Caco-2 (cell line): ENCODE results near the gene ENOX1. TPM values are rescaled to one million over a fixed set of nuclear protein-coding genes. Genes with fewer than 3 reads are reported as not detected.

ENCODE experiments used
- BruUV-seq: library from RNA; stranded (reverse); fragments of 400-500 nt; replicated peaks from 2 replicates; lab custom pipeline; 2021; lab: Mats Ljungman, UMichigan
- CTCF ChIA-PET: fragments of 300-600 bp; sonication (Branson Sonifier 250); formaldehyde crosslinking; loops from one replicate; lab custom pipeline; 2022; ENCODE audit warnings: antibody characterized with exemption; lab: Charles Lee
- POLR2A ChIA-PET: fragments of 300-600 bp; sonication (Branson Sonifier 250); formaldehyde crosslinking; loops from one replicate; lab custom pipeline; 2022; ENCODE audit warnings: antibody characterized with exemption; lab: Charles Lee
- DNase-seq, 2 experiments: peaks; one replicate each; pipeline versions ENCODE4 v3.0.0 to v3.0.0-alpha.2; 2020 to 2022
- H3K27me3 ChIP-seq: replicated peaks from 2 replicates; pipeline ENCODE4 v1.6.0; 2011; ENCODE audit warnings: low read length; ENCODE audit not compliant: control insufficient read depth, insufficient read depth
- H3K36me3 ChIP-seq: 2 replicates; pipeline ENCODE4 v1.5.1; 2011; ENCODE audit warnings: low read length; ENCODE audit not compliant: control insufficient read depth, insufficient read depth
- H3K4me1 ChIP-seq: fragments of 250-450 bp; sonication (Bioruptor Pico); 2 replicates; pipeline ENCODE4 v1.5.1; 2020; ENCODE audit warnings: mild to moderate bottlenecking
- H3K4me3 ChIP-seq: 2 replicates; pipeline ENCODE4 v1.5.1; 2011; ENCODE audit warnings: low read depth, mild to moderate bottlenecking, control low read depth, low read length
- H3K9me3 ChIP-seq: fragments of 250-450 bp; sonication (Bioruptor Pico); 2 replicates; pipeline ENCODE4 v1.5.1; 2020; ENCODE audit warnings: mild to moderate bottlenecking, moderate library complexity
- H3K27ac Mint-ChIP-seq: one replicate; pipeline ENCODE4 v1.8.0; 2022; ENCODE audit warnings: mixed read lengths; ENCODE audit not compliant: unreplicated experiment
- H3K27me3 Mint-ChIP-seq: one replicate; pipeline ENCODE4 v1.8.0; 2022; ENCODE audit warnings: mixed read lengths; ENCODE audit not compliant: insufficient read depth, unreplicated experiment
- H3K36me3 Mint-ChIP-seq: one replicate; pipeline ENCODE4 v1.8.0; 2022; ENCODE audit warnings: mild to moderate bottlenecking, mixed read lengths; ENCODE audit not compliant: insufficient read depth, unreplicated experiment
- H3K4me1 Mint-ChIP-seq: one replicate; pipeline ENCODE4 v1.8.0; 2022; ENCODE audit warnings: low read depth, mixed read lengths; ENCODE audit not compliant: unreplicated experiment
- H3K4me3 Mint-ChIP-seq: one replicate; pipeline ENCODE4 v1.8.0; 2022; ENCODE audit warnings: mild to moderate bottlenecking, moderate library complexity, mixed read lengths; ENCODE audit not compliant: unreplicated experiment
- H3K9me3 Mint-ChIP-seq: one replicate; pipeline ENCODE4 v1.8.0; 2022; ENCODE audit warnings: mixed read lengths; ENCODE audit not compliant: unreplicated experiment
- intact Hi-C: fragments of 100-400 bp; cut with micrococcal nuclease; formaldehyde crosslinking; loops from one replicate; pipeline ENCODE4 v1.10.0; 2022; ENCODE audit not compliant: unreplicated experiment
- total RNA-seq: library from RNA; stranded (reverse); gene quantifications from 2 replicates; pipeline ENCODE4 v1.2.3, GENCODE V29; 2022
- TF ChIP-seq, protein P1 (sequence below), 2 experiments: fragments of 200-600 bp in 1 of 2; IDR thresholded peaks; 1 replicate in 1 of 2; 2 replicates in 1 of 2; pipeline versions ENCODE4 v1.5.1 to v1.8.0; 2011 to 2022; ENCODE audit warnings: antibody characterized with exemption in 1 of 2, control low read depth in 1 of 2, inconsistent platforms in 1 of 2, low read depth in 1 of 2, low read length in 1 of 2, mild to moderate bottlenecking in 1 of 2, moderate library complexity in 1 of 2; ENCODE audit not compliant: insufficient read depth in 1 of 2, severe bottlenecking in 1 of 2, unreplicated experiment in 1 of 2

The ENOX1 gene
- total RNA-seq, 1 experiment from 2014 or later = 9.1 TPM

DNA sequence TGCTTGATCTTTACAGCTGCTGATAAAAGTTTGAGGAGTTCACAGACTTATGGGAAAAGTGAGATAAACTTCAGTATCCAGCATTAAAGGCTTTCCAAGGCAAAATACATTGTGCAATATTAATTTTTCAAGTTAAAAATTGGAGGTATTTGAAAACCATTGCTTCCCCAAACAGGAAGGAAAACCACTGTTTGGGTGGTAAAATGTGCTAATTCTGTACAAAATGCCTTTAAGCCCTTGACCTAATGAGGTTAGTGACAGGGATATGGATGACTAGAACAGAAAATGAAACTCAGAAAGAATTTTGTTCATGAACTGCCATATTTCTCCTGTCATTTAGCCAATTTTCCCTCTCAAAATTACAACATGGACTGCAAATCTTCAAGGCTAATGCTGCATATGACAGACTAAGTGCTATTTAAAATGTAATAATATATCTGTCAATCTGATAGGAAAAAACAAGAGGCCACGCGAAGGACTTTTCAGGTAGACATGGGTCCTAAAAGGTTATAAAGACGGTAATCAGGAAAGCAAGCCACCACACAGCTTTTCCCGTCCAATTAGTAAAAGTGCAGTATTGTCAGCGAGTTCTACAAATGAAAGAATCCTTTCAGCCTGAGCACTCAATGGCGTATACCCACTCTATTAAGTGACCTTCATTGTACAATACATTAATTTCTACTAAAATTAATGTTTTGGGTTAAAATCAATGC, 212.8 kb downstream of the ENOX1 start:
- ChIA-PET CTCF (no interaction called here), POLR2A (no interaction called here)
- H3K4me1 ChIP-seq = peaks cover 59% of the 10 kb centered on the region
- H3K36me3 ChIP-seq = no peaks in the 10 kb centered on the region
- H3K4me1 Mint-ChIP-seq = peaks cover 51% of the 10 kb centered on the region
- H3K27me3 ChIP-seq = no peaks in the 10 kb centered on the region
- peaks cover 6% of the 10 kb centered on the region for H3K36me3 Mint-ChIP-seq
- TF ChIP-seq, protein P1, sequence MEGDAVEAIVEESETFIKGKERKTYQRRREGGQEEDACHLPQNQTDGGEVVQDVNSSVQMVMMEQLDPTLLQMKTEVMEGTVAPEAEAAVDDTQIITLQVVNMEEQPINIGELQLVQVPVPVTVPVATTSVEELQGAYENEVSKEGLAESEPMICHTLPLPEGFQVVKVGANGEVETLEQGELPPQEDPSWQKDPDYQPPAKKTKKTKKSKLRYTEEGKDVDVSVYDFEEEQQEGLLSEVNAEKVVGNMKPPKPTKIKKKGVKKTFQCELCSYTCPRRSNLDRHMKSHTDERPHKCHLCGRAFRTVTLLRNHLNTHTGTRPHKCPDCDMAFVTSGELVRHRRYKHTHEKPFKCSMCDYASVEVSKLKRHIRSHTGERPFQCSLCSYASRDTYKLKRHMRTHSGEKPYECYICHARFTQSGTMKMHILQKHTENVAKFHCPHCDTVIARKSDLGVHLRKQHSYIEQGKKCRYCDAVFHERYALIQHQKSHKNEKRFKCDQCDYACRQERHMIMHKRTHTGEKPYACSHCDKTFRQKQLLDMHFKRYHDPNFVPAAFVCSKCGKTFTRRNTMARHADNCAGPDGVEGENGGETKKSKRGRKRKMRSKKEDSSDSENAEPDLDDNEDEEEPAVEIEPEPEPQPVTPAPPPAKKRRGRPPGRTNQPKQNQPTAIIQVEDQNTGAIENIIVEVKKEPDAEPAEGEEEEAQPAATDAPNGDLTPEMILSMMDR (IDR thresholded peaks at IDR 0.05; ENCODE audit: insufficient read depth in 1 of 2, low read depth in 1 of 2, low read length in 1 of 2, severe bottlenecking in 1 of 2, unreplicated experiment in 1 of 2) = no peak
- H3K4me3 ChIP-seq = no peak overlapping the region
- TSS peak; percentile 74 for BruUV-seq
- peak overlapping the region; percentile 49 for H3K4me3 Mint-ChIP-seq
- no peaks in the 10 kb centered on the region for H3K9me3 ChIP-seq
- intact Hi-C loops = loop anchor here (1.0 to 5.0 kb wide), 2 partner anchors 58 to 213 kb away; partner anchors contain the start of gene ENOX1
- no peak for DNase-seq
- peak overlapping the region; percentile 87 for H3K27ac Mint-ChIP-seq
- H3K27me3 Mint-ChIP-seq = no peaks in the 10 kb centered on the region
- peaks cover 5% of the 10 kb centered on the region for H3K9me3 Mint-ChIP-seq

DNA sequence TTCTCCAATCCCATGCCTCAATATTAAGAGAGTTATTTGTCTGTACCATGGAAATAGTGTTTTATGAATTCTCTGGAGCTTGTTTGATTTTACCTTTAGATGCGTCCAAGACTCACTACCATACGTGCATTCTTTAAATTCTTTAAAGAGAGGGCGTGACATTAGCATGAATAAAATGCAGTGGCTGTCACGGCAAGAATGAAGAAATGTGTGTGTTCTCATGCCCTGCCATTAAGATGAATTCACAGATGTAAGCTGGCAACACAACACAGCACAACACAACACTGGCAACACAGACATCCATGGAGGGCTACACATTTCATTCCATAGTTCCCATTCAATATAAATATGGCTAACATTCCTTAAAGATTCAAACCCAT, 213.4 kb downstream of the ENOX1 start:
- H3K27me3 Mint-ChIP-seq = no peaks in the 10 kb centered on the region
- intact Hi-C loops = loop anchor here (1.0 to 5.0 kb wide), 2 partner anchors 57 to 214 kb away; partner anchors contain the start of gene ENOX1
- no peak overlapping the region for H3K4me3 ChIP-seq
- H3K9me3 Mint-ChIP-seq = peaks cover 5% of the 10 kb centered on the region
- POLR2A ChIA-PET = no interaction called here
- TF ChIP-seq, protein P1 (IDR thresholded peaks at IDR 0.05; ENCODE audit: insufficient read depth in 1 of 2, low read depth in 1 of 2, low read length in 1 of 2, severe bottlenecking in 1 of 2, unreplicated experiment in 1 of 2) = no peak
- H3K4me1 Mint-ChIP-seq = peaks cover 53% of the 10 kb centered on the region
- H3K36me3 ChIP-seq = no peaks in the 10 kb centered on the region
- CTCF ChIA-PET = no interaction called here
- peak; percentile 58 to 65 for DNase-seq
- no peaks in the 10 kb centered on the region for H3K9me3 ChIP-seq
- H3K36me3 Mint-ChIP-seq = peaks cover 6% of the 10 kb centered on the region
- H3K27me3 ChIP-seq = no peaks in the 10 kb centered on the region
- H3K27ac Mint-ChIP-seq = peak overlapping the region; percentile 87
- H3K4me1 ChIP-seq = peaks cover 61% of the 10 kb centered on the region
- peak overlapping the region; percentile 49 for H3K4me3 Mint-ChIP-seq
- no TSS peak for BruUV-seq

DNA sequence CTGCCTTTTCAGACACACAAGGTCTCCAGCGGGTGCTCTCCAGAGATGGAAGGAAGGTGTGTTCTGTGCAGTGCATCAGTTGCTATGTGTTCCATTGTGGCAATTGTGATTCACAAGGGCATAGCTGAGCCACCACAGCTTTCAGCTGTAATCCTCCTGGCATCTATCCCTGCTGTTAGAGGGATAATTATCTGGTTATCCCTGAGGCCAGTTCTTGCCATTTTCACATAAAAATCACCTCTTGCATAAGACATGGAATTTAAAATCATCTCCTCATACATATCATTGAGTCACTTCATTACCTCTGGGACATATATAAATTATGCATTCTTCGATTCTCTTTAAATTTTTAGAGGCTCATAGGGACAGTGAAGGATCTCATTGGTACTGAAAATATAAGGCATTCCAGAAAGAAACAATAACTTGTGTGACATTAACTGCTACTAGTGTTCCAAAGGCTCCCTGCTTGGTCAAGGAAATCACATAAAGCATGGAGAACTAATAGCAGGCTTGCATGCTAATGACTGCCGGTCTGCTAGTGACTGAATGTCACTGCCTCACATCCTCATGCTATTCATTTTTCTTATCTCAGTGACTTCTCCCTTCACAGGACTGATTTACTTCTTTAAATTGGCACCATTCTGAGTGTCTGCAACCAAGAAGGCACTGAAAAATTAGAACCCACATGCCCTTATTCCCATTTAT, 214.0 kb downstream of the ENOX1 start:
- Histone ChIP-seq H3K27me3 (no peaks in the 10 kb centered on the region), H3K4me1 (peaks cover 63% of the 10 kb centered on the region), H3K9me3 (no peaks in the 10 kb centered on the region), H3K36me3 (no peaks in the 10 kb centered on the region), H3K4me3 (no peak overlapping the region)
- Mint-ChIP-seq H3K36me3 (peaks cover 6% of the 10 kb centered on the region), H3K27ac (peak overlapping the region; percentile 87), H3K4me1 (peaks cover 51% of the 10 kb centered on the region), H3K4me3 (peak overlapping the region; percentile 49), H3K27me3 (no peaks in the 10 kb centered on the region), H3K9me3 (peaks cover 5% of the 10 kb centered on the region)
- TF ChIP-seq, protein P1 (IDR thresholded peaks at IDR 0.05; ENCODE audit: insufficient read depth in 1 of 2, low read depth in 1 of 2, low read length in 1 of 2, severe bottlenecking in 1 of 2, unreplicated experiment in 1 of 2) = no peak
- CTCF ChIA-PET = interaction anchor here (0.9 kb wide), 1 partner anchor 20 kb away, joined by 3 read pairs; no protein-coding TSS in a partner anchor
- POLR2A ChIA-PET = interaction anchor here (0.6 kb wide), 1 partner anchor 23 kb away, joined by 3 read pairs; no protein-coding TSS in a partner anchor
- DNase-seq = peak in 1 of 2 experiments; percentile 19
- intact Hi-C loops = loop anchor here (1.0 to 5.0 kb wide), 2 partner anchors 57 to 214 kb away; partner anchors contain the start of gene ENOX1
- BruUV-seq = no TSS peak
